GM20000 (cell line): ENCODE results near the gene SMPD1.

Source experiments
- DNase-seq: peaks from one replicate; pipeline ENCODE4 v3.0.0; 2012; ENCODE audit warnings: low spot score
- TF ChIP-seq, protein P1 (sequence below): IDR thresholded peaks from 2 replicates; pipeline ENCODE4 v1.5.1; 2012; ENCODE audit warnings: mild to moderate bottlenecking, control low read depth; ENCODE audit errors: extremely low read depth, missing control alignments

The SMPD1 gene

DNA sequence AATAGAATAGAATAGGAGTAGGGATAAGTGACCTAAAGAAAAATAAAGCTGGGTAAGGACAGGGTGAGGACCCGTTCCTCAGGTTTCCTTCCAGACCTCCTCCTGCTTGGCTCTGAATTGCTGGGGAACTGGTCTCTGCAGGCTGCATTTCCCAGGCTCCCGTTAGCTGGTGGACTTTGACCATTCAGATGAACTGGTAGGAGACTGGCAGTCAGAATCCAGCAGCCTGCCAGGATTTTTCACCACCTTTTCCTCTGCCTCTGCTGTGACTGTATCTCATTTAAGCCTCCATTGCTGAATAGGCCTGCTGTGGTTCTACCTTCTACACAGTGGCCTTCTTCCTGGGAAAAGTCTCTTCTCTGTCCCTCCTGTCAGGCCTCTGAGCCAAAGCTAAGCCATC is 24.6 kb upstream of the SMPD1 start:
- no peak for DNase-seq
- TF ChIP-seq, protein P1, sequence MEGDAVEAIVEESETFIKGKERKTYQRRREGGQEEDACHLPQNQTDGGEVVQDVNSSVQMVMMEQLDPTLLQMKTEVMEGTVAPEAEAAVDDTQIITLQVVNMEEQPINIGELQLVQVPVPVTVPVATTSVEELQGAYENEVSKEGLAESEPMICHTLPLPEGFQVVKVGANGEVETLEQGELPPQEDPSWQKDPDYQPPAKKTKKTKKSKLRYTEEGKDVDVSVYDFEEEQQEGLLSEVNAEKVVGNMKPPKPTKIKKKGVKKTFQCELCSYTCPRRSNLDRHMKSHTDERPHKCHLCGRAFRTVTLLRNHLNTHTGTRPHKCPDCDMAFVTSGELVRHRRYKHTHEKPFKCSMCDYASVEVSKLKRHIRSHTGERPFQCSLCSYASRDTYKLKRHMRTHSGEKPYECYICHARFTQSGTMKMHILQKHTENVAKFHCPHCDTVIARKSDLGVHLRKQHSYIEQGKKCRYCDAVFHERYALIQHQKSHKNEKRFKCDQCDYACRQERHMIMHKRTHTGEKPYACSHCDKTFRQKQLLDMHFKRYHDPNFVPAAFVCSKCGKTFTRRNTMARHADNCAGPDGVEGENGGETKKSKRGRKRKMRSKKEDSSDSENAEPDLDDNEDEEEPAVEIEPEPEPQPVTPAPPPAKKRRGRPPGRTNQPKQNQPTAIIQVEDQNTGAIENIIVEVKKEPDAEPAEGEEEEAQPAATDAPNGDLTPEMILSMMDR = no peak

DNA sequence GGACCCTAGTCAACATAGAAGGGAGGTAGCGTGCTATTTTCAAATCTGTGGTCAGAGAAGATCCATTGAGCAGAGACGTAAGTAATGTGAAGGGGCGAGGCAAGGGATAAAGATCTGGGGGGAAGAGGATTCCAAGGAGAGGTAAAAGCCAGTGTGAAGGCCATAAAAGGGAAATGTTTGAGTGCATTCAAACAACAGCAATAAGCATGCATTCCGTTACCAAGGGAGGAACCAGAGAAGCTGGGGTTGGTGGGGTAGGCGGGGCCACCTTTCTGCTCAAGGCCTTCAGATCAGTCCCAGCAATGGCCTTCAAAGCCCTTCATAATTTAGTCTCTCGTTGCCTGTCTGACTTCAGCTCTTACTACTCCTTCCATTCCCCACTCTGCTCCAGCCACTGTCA is 18.4 kb upstream of the SMPD1 start:
- DNase-seq = no peak
- TF ChIP-seq, protein P1 = no peak

DNA sequence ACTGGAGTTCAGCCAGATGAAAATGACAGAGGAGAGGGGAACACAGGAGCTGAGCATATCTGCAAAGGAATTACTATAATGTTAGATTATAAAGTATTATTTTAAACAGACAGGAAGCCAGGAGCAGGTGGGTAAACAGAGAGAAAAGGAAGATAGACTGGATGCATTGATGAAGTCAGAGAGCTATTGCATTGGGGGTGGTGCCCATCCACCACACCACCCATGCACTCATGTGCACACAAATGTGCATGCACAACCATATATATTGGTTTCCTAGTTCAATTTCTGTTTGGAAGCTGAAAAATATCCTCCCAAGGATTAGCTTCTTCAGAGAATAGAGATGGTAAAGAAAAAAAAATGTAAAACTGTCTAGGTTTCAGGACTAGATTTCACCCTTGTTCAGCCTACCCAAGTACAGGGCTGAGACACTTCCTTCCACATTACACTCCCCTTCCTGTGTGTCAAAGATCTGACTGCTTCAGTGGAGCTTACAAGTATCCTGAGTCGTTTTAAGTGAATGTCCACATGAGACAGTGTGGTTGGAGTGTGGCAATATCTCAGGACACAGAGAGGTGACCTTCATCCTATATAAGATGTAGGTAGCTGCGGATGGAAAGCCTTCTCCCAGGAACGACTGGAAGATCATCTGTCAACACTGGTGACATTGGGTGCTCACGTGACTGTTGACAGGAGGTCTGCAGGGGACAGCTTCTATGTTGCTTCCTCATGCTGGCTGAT is 12.2 kb upstream of the SMPD1 start:
- no peak for DNase-seq
- TF ChIP-seq, protein P1 = no peak

DNA sequence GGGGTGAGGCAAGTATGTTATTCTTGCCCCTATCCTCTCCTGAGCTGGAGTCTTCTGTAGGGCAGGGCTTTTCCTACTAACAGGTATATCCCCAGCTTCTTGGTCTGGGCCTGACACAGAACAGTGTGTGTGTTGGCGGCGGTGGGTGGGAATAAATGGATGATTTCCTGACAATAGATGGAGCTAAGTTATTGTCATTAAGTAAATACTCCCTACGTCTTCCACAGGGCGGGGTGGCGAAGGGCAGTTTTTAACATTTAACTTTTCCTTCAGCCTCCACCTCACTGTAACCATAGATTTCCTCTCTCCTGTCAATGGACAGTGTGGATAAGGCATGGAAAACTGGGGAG is 11.7 kb upstream of the SMPD1 start:
- no peak for DNase-seq
- TF ChIP-seq, protein P1 = no peak

DNA sequence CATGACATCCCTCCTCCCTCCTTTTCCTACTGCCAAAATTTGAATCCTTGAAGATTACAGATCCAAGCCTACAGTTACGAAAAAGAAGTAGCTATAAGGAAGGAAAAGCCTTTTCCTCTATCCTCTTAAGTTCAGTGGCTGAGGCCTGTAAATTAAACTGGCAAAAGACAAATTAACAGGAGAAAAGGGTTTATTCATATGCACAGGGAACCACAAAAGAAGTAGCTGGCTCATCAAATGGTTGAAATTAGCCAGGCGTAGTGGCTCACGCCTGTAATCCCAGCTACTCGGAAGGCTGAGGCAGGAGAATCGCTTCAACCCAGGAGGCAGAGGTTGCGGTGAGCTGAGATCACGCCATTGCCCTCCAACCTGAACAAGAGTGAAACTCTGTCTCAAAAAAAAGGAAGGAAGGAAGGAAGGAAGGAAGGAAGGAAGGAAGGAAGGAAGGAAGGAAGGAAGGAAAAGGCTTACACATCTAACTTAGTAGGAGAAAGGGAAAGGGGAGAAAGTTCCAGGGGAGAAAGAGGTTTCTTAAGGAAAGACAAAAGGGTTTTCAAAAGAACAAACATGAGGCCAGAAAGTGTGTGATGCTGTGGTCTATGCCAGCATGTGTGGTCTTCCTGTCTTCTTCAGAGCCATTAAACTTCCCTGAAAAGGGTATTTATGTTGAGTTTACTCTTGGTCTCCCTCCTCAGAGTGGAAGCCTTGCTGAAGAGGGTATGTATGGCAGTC is 5.1 kb upstream of the SMPD1 start:
- DNase-seq = no peak
- TF ChIP-seq, protein P1 = no peak

DNA sequence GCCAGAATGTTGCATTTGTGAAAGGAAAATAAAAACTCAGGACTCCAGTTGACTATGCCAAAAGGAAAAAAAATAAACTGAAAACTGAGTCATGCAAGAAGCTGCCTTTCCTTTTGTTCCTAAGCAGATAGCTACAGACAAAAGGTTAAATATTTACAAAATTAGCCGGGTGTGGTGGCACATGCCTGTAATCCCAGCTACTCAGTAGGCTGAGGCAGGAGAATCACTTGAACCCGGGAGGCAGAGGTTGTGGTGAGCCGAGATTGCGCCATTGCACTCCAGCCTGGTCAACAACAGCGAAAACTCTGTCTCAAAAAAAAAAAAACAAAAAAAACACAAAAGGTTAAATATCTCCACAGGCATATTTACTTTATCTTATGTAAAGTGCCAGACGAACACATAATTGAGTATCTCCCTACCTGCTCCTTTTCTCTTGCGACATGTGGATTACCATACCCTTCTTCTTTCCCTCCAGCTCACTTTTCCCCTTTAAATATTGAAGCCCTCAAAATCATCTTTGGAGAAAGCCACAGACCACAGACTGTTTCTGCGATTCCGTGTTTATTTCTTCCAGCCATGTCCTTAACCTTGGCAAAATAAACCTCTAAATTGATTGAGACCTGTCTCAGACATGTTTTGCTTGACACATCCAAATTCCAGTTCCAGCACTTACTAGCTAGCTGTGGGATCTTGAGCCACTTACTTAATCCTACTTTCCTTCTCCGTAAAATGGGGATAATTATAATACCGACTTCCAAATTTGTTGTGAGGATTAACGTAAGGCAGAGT is 2.3 kb upstream of the SMPD1 start:
- no peak for DNase-seq

More for the DNA sequence above, 2.3 kb upstream of the SMPD1 start:
- TF ChIP-seq, protein P1 = no peak
